A673 (cell line): ENCODE measurements around the gene CHAD. TPM values are rescaled to one million over a fixed set of nuclear protein-coding genes. Genes with fewer than 3 reads are reported as not detected.

ENCODE experiments used
- BruUV-seq: library from RNA; stranded (reverse); fragments of 400-500 nt; replicated peaks from 2 replicates; lab custom pipeline; 2021; lab: Mats Ljungman, UMichigan
- CTCF ChIA-PET: fragments of 300-600 bp; sonication (Branson Sonifier 250); formaldehyde crosslinking; loops from one replicate; lab custom pipeline; 2022; ENCODE audit warnings: antibody characterized with exemption; lab: Charles Lee
- POLR2A ChIA-PET: fragments of 300-600 bp; sonication (Branson Sonifier 250); formaldehyde crosslinking; loops from one replicate; lab custom pipeline; 2022; ENCODE audit warnings: antibody characterized with exemption; ENCODE audit not compliant: low non-redundant PET; lab: Charles Lee
- DNase-seq: peaks from one replicate; pipeline ENCODE4 v3.0.0-alpha.2; 2015; ENCODE audit warnings: low spot score
- H3K27ac ChIP-seq: fragments of 200-600 bp; sonication (generic); 2 replicates; pipeline ENCODE4 v1.5.1; 2016; ENCODE audit warnings: mixed run types, low read depth, mild to moderate bottlenecking, mixed read lengths, antibody characterized with exemption, low read length; ENCODE audit not compliant: poor library complexity, severe bottlenecking
- H3K27me3 ChIP-seq: fragments of 200-600 bp; sonication (generic); replicated peaks from 2 replicates; pipeline ENCODE4 v1.6.1; 2017; ENCODE audit warnings: mixed run types, low read depth, mild to moderate bottlenecking, mixed read lengths, antibody characterized with exemption, low read length; ENCODE audit not compliant: insufficient read depth, poor library complexity
- H3K36me3 ChIP-seq: fragments of 200-600 bp; sonication (generic); 2 replicates; pipeline ENCODE4 v1.6.1; 2016; ENCODE audit warnings: mixed run types, mild to moderate bottlenecking, mixed read lengths, antibody characterized with exemption, low read length; ENCODE audit not compliant: insufficient read depth, poor library complexity, severe bottlenecking
- H3K4me1 ChIP-seq: fragments of 200-600 bp; sonication (generic); 2 replicates; pipeline ENCODE4 v1.6.1; 2017; ENCODE audit warnings: mixed run types, mild to moderate bottlenecking, mixed read lengths, antibody characterized with exemption, low read length; ENCODE audit not compliant: insufficient read depth, poor library complexity, severe bottlenecking
- H3K4me3 ChIP-seq: fragments of 200-600 bp; sonication (generic); 2 replicates; pipeline ENCODE4 v1.5.1; 2016; ENCODE audit warnings: low read depth, mixed run types, mild to moderate bottlenecking, mixed read lengths, low read length; ENCODE audit not compliant: poor library complexity, severe bottlenecking
- H3K9me3 ChIP-seq: fragments of 200-600 bp; sonication (generic); 2 replicates; pipeline ENCODE4 v1.6.1; 2016; ENCODE audit warnings: mixed run types, low read depth, mild to moderate bottlenecking, mixed read lengths, antibody characterized with exemption, low read length; ENCODE audit not compliant: poor library complexity, severe bottlenecking
- CTCF ChIP-seq: fragments of 300-800, 200-600 bp; sonication (generic); conservative IDR thresholded peaks from 2 replicates; pipeline ENCODE4 v1.5.1; 2017; ENCODE audit warnings: low read depth, mild to moderate bottlenecking, antibody characterized with exemption, low read length, moderate library complexity, mixed read lengths
- EZH2 ChIP-seq: fragments of 200-600 bp; sonication (generic); IDR thresholded peaks from 2 replicates; pipeline ENCODE4 v1.6.1; 2017; ENCODE audit warnings: borderline replicate concordance, low read depth, mild to moderate bottlenecking, mixed read lengths, antibody characterized with exemption, low read length; ENCODE audit not compliant: poor library complexity, severe bottlenecking
- intact Hi-C: fragments of 100-400 bp; cut with micrococcal nuclease; formaldehyde crosslinking; loops from one replicate; pipeline ENCODE4 v1.10.0; 2022; ENCODE audit not compliant: unreplicated experiment
- total RNA-seq: library from RNA; stranded (reverse); gene quantifications from 2 replicates; pipeline ENCODE4 v1.2.3, GENCODE V29; 2021

The CHAD gene
- total RNA-seq, 1 experiment from 2014 or later, result not detected

- POLR2A ChIA-PET, result no interaction called here
- H3K27ac ChIP-seq, result no peak overlapping the region
- TF ChIP-seq EZH2, result no peak
- TF ChIP-seq CTCF, result no peak
Observed at GRCh38 chr17:50439008-50439407, 29.7 kb downstream of the CHAD start.

GRCh38 chr17:50437409-50437808, 31.3 kb downstream of the CHAD start:
- H3K9me3 ChIP-seq, result no peaks in the 10 kb centered on the region
- ChIA-PET POLR2A (no interaction called here), CTCF (no interaction called here)
- no peaks in the 10 kb centered on the region for H3K4me1 ChIP-seq
- H3K27ac ChIP-seq, result no peak overlapping the region
- H3K27me3 ChIP-seq, result no peaks in the 10 kb centered on the region
- TF ChIP-seq CTCF, result no peak
- TF ChIP-seq EZH2, result no peak
- no TSS peak for BruUV-seq
- H3K36me3 ChIP-seq, result no peaks in the 10 kb centered on the region
- H3K4me3 ChIP-seq, result no peak overlapping the region
- DNase-seq, result no peak
- intact Hi-C loops, result no loop called here

More at GRCh38 chr17:50439008-50439407, 29.7 kb downstream of the CHAD start:
- BruUV-seq, result no TSS peak
- Histone ChIP-seq H3K9me3 (no peaks in the 10 kb centered on the region), H3K4me1 (peaks cover 14% of the 10 kb centered on the region), H3K36me3 (no peaks in the 10 kb centered on the region), H3K4me3 (no peak overlapping the region), H3K27me3 (no peaks in the 10 kb centered on the region)
- intact Hi-C loops, result no loop called here
- CTCF ChIA-PET, result no interaction called here
- no peak for DNase-seq

GRCh38 chr17:50432125-50432762, 36.4 kb downstream of the CHAD start:
- BruUV-seq, result no TSS peak
- Histone ChIP-seq H3K4me3 (no peak overlapping the region), H3K27me3 (no peaks in the 10 kb centered on the region), H3K36me3 (no peaks in the 10 kb centered on the region), H3K27ac (no peak overlapping the region), H3K4me1 (no peaks in the 10 kb centered on the region), H3K9me3 (no peaks in the 10 kb centered on the region)
- intact Hi-C loops, result no loop called here
- CTCF ChIA-PET, result interaction anchor here (0.7 kb wide), 1 partner anchor 35 kb away, joined by 3 read pairs; the partner anchor contains the start of gene LRRC59
- no peak for TF ChIP-seq EZH2
- TF ChIP-seq CTCF, result no peak
- no peak for DNase-seq
- POLR2A ChIA-PET, result interaction anchor here (0.7 kb wide), 1 partner anchor 57 kb away, joined by 3 read pairs; no protein-coding TSS in a partner anchor
